Suppressor macrophage (primary cell): ENCODE measurements around the gene BMERB1.

Source experiments
- DNase-seq, 4 experiments: peaks; one replicate each; pipeline ENCODE4 v3.0.0-alpha.2; 2020 to 2022

BMERB1 gene

GRCh38 chr16:15616012-15616411, 181.6 kb downstream of the BMERB1 start:
- no peak for DNase-seq

- DNase-seq = peak; percentile 46 to 81 (median 64)
Observed at GRCh38 chr16:15616475-15617165, 182.2 kb downstream of the BMERB1 start.

DNA sequence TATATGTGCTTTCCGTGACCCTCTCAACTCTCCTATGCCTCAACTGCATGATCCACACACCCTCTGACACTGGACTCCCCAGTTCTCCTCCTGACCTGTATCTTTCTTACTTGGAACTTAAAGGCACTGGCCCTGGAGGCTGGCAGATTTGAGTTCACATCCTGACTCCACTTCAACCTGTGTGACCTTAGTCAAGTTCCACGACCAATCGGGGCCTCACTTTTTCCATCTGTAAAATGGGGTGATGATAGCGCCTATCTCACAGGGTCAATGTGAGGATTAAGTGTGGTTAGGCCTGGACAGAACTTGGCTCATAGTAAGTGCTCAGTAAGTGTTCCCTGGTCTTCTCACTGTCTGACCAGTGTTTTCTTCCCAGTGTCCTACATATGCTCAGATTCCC, 183.5 kb downstream of the BMERB1 start:
- no peak for DNase-seq

DNA sequence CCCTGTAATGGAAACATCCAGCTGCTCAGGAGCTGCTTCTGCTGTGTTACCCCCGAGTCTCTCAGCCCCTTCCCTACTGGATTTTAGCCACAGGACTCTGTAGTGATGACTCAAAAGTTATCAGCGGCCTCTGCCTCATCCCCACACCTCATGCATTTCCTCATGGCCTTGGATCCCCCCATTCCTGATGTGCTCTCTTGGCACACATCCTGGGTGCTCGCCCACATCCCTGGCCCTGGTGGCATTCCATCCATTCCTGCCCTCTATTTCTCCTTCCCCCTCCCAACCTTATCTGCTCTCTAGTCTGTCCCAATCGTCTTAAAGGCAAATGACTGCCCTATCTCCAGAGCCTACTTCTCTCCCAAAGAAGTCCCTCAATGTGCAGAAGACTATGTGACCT, 184.0 kb downstream of the BMERB1 start:
- DNase-seq = peak in 2 of 4 experiments; percentile 21 to 33

GRCh38 chr16:15620611-15621195, 186.3 kb downstream of the BMERB1 start:
- DNase-seq = no peak

DNA sequence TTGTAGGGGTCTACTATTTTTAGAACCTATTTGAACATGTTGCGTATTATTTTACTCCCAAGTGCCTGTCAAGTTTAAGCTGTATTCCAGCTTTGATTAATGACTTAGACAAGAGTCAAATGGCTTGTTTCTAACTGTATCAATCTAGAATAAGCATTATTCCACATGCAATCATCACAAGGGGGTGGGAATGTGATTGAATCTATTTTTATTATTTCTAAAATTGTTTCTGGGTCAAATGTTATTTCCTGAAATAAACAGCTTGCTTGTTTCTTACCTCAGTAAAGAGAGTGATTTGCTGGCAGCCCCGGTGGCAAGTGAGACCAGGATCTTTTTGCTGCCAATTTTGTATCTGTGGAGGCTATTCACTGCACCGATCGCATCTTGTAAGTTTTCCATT, 187.1 kb downstream of the BMERB1 start:
- DNase-seq = no peak

GRCh38 chr16:15621889-15622288, 187.5 kb downstream of the BMERB1 start:
- no peak for DNase-seq

DNA sequence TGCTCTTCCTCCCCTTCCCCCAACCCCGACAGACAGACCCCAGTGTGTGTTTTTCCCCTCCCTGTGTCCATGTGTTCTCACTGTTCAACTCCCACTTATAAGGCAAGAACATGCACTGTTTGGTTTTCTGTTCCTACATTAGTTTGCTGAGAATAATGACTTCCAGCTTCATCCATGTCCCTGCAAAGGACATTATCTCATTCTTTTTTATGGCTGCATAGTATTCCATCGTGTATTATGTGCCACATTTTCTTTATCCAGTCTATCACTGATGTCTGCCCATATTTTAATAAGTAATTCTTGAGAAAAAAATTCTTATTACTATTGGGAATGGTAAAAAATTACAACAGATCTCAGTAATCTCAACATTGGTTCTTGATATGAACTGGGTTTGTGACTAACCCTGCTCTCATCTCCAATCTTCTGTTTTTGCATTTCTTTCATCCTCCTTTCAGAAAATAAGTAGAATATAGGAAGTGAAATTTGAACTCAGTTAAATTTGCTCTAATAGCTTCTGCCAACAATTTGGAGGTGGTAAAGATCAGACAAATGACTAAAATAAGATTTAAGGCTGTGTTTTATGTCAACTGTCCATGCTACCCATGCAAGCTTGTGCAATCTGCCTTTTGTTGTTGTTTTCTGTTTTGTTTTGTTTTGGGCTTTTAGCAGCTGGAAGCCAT, 197.5 kb downstream of the BMERB1 start:
- no peak for DNase-seq

GRCh38 chr16:15635926-15636325, 201.5 kb downstream of the BMERB1 start:
- no peak for DNase-seq

- peak in 3 of 4 experiments; percentile 44 to 52 (median 45) for DNase-seq
Observed at GRCh38 chr16:15636392-15636873, 202.0 kb downstream of the BMERB1 start.
